Activated CD4-positive, alpha-beta T cell treated with anti-CD3 and anti-CD28 coated beads, Interleukin-2, amount 50 U/mL, for 24 hours (primary cell): ENCODE data around the gene PKP2.
"Not testable (repeated sequence)": the region's sequence is repeated elsewhere in the genome, so short reads cannot be mapped to it uniquely, and the experiment has no call there.

ENCODE experiments used
- DNase-seq, 2 donors: peaks; one replicate each; pipeline ENCODE4 v3.0.0-alpha.2; 2020; ENCODE audit warnings: low read depth in 1 of 2, low spot score in 1 of 2

The PKP2 gene

GRCh38 chr12:32864731-32865130, 31.8 kb downstream of the PKP2 start:
- DNase-seq = no peak

- no peak for DNase-seq
Observed at GRCh38 chr12:32863128-32863527, 33.4 kb downstream of the PKP2 start.

GRCh38 chr12:32861658-32862057, 34.9 kb downstream of the PKP2 start:
- DNase-seq = not testable (repeated sequence)

GRCh38 chr12:32860192-32860591, 36.4 kb downstream of the PKP2 start:
- DNase-seq = no peak

GRCh38 chr12:32859389-32859788, 37.2 kb downstream of the PKP2 start:
- no peak for DNase-seq

- no peak for DNase-seq
Observed at GRCh38 chr12:32854716-32855115, 41.9 kb downstream of the PKP2 start.

GRCh38 chr12:32854097-32854496, 42.5 kb downstream of the PKP2 start:
- no peak for DNase-seq

- no peak for DNase-seq
Observed at GRCh38 chr12:32847287-32847686, 49.3 kb downstream of the PKP2 start.

- DNase-seq = no peak
Observed at GRCh38 chr12:32846053-32846452, 50.5 kb downstream of the PKP2 start.

- DNase-seq = no peak
Observed at GRCh38 chr12:32843528-32844095, 53.0 kb downstream of the PKP2 start.

- no peak for DNase-seq
Observed at GRCh38 chr12:32841061-32841460, 55.5 kb downstream of the PKP2 start.

- DNase-seq = no peak
Observed at GRCh38 chr12:32839828-32840227, 56.7 kb downstream of the PKP2 start.

- no peak for DNase-seq
Observed at GRCh38 chr12:32837974-32838373, 58.6 kb downstream of the PKP2 start.

GRCh38 chr12:32836710-32837109, 59.9 kb downstream of the PKP2 start:
- DNase-seq = no peak

GRCh38 chr12:32834122-32834521, 62.5 kb downstream of the PKP2 start:
- no peak for DNase-seq

GRCh38 chr12:32828552-32828951, 68.0 kb downstream of the PKP2 start:
- DNase-seq = no peak

GRCh38 chr12:32828120-32828519, 68.5 kb downstream of the PKP2 start:
- no peak for DNase-seq

GRCh38 chr12:32826807-32827412, 69.7 kb downstream of the PKP2 start:
- no peak for DNase-seq

- no peak for DNase-seq
Observed at GRCh38 chr12:32824596-32824995, 72.0 kb downstream of the PKP2 start.

GRCh38 chr12:32822344-32822743, 74.2 kb downstream of the PKP2 start:
- no peak for DNase-seq

GRCh38 chr12:32821710-32822109, 74.9 kb downstream of the PKP2 start:
- DNase-seq = no peak

- no peak for DNase-seq
Observed at GRCh38 chr12:32821293-32821692, 75.3 kb downstream of the PKP2 start.

- DNase-seq = no peak
Observed at GRCh38 chr12:32820376-32820931, 76.1 kb downstream of the PKP2 start.
